ENCODE measurements around the gene CD160.

Gene CD160

DNA sequence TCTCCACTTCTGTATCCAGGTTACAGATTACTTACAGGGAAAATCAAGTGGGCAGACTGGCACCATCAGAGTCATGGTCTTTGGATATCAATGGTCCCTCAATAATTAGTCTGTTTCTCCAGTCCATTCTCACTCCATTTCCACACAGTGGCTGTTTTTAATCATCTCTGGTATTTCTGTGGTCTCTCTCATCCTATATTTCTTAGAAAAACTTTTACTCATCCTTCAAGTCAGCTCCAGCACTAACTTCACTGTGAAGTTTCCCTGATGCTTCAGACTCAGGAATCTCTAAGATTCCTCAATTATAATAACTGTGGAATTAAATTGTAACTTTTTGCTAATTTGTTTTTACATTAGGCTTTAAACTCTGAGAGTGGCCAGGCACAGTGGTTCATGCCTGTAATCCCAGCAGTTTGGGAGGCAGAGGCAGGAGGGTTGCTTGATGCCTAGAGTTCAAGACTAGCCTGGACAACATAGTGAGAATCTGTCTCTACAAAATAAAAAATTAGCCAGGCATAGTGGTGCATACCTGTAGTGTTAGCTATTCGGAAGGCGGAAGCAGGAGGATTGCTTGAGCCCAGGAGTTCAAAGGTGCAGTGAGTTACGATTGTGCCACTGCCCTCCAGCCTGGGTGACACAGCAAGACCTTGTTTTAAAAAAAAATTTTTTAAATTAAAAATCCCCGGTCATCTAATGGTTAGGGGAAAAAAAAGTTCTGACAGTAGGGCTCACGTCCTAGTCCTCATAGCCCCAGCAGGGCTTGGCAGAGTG is 10.6 kb downstream of the CD160 start:
- Histone ChIP-seq H3K79me2 (no peaks in the 10 kb centered on the region), H3K27ac (no peak overlapping the region), H2AFZ (no peak overlapping the region), H3K4me1 (no peaks in the 10 kb centered on the region), H3K9me3 (ENCODE audit: control insufficient read depth, low read length) (no peaks in the 10 kb centered on the region), H3K36me3 (ENCODE audit: control insufficient read depth, insufficient read depth, low read length) (no peaks in the 10 kb centered on the region), H3K9ac (no peak overlapping the region), H3K4me2 (ENCODE audit: low read length) (no peak overlapping the region), H3K27me3 (ENCODE audit: control insufficient read depth, insufficient read depth, low read length) (no peaks in the 10 kb centered on the region), H3K4me3 (ENCODE audit: low read depth, low read length) (no peak overlapping the region)
- TF ChIP-seq CTCF (IDR thresholded peaks at IDR 0.05): no peak

GRCh38 chr1:145730467-145730866 is 11.2 kb downstream of the CD160 start:
- Histone ChIP-seq H3K9me3 (ENCODE audit: control insufficient read depth, low read length) (no peaks in the 10 kb centered on the region), H2AFZ (no peak overlapping the region), H3K27ac (no peak overlapping the region), H3K4me2 (ENCODE audit: low read length) (no peak overlapping the region), H3K79me2 (no peaks in the 10 kb centered on the region), H3K4me1 (no peaks in the 10 kb centered on the region), H3K27me3 (ENCODE audit: control insufficient read depth, insufficient read depth, low read length) (no peaks in the 10 kb centered on the region), H3K36me3 (ENCODE audit: control insufficient read depth, insufficient read depth, low read length) (no peaks in the 10 kb centered on the region), H3K9ac (no peak overlapping the region), H3K4me3 (ENCODE audit: low read depth, low read length) (no peak overlapping the region)
- TF ChIP-seq CTCF (IDR thresholded peaks at IDR 0.05): no peak

GRCh38 chr1:145730900-145731299 is 11.6 kb downstream of the CD160 start:
- Histone ChIP-seq H3K4me3 (ENCODE audit: low read depth, low read length) (no peak overlapping the region), H3K4me2 (ENCODE audit: low read length) (no peak overlapping the region), H3K9me3 (ENCODE audit: control insufficient read depth, low read length) (no peaks in the 10 kb centered on the region), H3K27ac (no peak overlapping the region), H3K79me2 (no peaks in the 10 kb centered on the region), H3K4me1 (no peaks in the 10 kb centered on the region), H3K36me3 (ENCODE audit: control insufficient read depth, insufficient read depth, low read length) (no peaks in the 10 kb centered on the region), H3K27me3 (ENCODE audit: control insufficient read depth, insufficient read depth, low read length) (no peaks in the 10 kb centered on the region), H3K9ac (no peak overlapping the region), H2AFZ (no peak overlapping the region)
- TF ChIP-seq CTCF (IDR thresholded peaks at IDR 0.05): no peak

DNA sequence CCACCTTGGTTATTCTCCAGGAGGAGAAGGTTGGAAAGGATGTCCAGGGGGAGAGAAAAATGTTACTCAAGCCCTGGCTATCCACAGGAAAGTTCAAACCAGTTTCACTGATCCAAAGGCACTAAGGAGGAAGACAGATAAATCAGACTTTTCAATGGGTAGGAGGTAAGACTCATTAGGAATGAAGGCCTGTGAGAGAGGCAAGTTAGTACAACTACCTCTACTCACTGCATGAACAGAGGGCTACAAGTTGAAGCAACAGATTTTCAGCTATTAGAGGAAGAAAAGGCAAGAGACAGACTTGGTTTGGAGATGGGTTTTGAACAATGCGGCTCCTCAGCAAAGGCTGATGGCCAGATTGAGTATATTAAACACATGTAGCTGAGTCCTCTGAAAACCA is 16.9 kb downstream of the CD160 start:
- H3K27me3 ChIP-seq (ENCODE audit: control insufficient read depth, insufficient read depth, low read length): no peaks in the 10 kb centered on the region
- H3K79me2 ChIP-seq: no peaks in the 10 kb centered on the region
- no peak overlapping the region for H3K9ac ChIP-seq
- no peak overlapping the region for H3K4me3 ChIP-seq (ENCODE audit: low read depth, low read length)
- no peak overlapping the region for H3K27ac ChIP-seq
- no peaks in the 10 kb centered on the region for H3K36me3 ChIP-seq (ENCODE audit: control insufficient read depth, insufficient read depth, low read length)
- H3K4me1 ChIP-seq: no peaks in the 10 kb centered on the region
- no peaks in the 10 kb centered on the region for H3K9me3 ChIP-seq (ENCODE audit: control insufficient read depth, low read length)
- TF ChIP-seq CTCF (IDR thresholded peaks at IDR 0.05): no peak
- H2AFZ ChIP-seq: no peak overlapping the region
- no peak overlapping the region for H3K4me2 ChIP-seq (ENCODE audit: low read length)

- Histone ChIP-seq H3K9ac (no peak overlapping the region), H2AFZ (no peak overlapping the region), H3K27ac (no peak overlapping the region), H3K79me2 (no peaks in the 10 kb centered on the region), H3K36me3 (ENCODE audit: control insufficient read depth, insufficient read depth, low read length) (no peaks in the 10 kb centered on the region), H3K4me2 (ENCODE audit: low read length) (no peak overlapping the region), H3K9me3 (ENCODE audit: control insufficient read depth, low read length) (no peaks in the 10 kb centered on the region), H3K27me3 (ENCODE audit: control insufficient read depth, insufficient read depth, low read length) (no peaks in the 10 kb centered on the region), H3K4me1 (no peaks in the 10 kb centered on the region), H3K4me3 (ENCODE audit: low read depth, low read length) (no peak overlapping the region)
- TF ChIP-seq CTCF (IDR thresholded peaks at IDR 0.05): no peak
Observed at GRCh38 chr1:145740269-145740668, 21.0 kb downstream of the CD160 start.

Data from parathyroid adenoma (tissue), 2 donors.